Bronchial epithelial cell (primary cell): ENCODE data around the gene ACIN1. TPM values are rescaled to one million over a fixed set of nuclear protein-coding genes. Genes with fewer than 3 reads are reported as not detected.
A peak's percentile ranks its signal among the peaks of the same experiment; 100 is the strongest.

Experiments used
- DNase-seq: peaks from one replicate; pipeline ENCODE4 v3.0.0-alpha.2; 2010; ENCODE audit warnings: low read depth
- FAIRE-seq: peaks from 2 replicates; lab custom pipeline; 2011; peaks lifted over from hg19 to GRCh38; lab: Jason Lieb, UNC
- H3K27me3 ChIP-seq: 2 replicates; pipeline ENCODE4 v1.5.1; 2011; ENCODE audit warnings: low read length; ENCODE audit not compliant: control insufficient read depth, insufficient read depth
- H3K36me3 ChIP-seq: 2 replicates; pipeline ENCODE4 v1.5.1; 2011; ENCODE audit warnings: low read length; ENCODE audit not compliant: control insufficient read depth, insufficient read depth
- H3K4me3 ChIP-seq: 2 replicates; pipeline ENCODE4 v1.5.1; 2011; ENCODE audit warnings: mild to moderate bottlenecking, low read depth, low read length, control low read depth
- CTCF ChIP-seq: IDR thresholded peaks from 2 replicates; pipeline ENCODE4 v1.5.1; 2011; ENCODE audit warnings: mild to moderate bottlenecking, moderate library complexity, low read length, control low read depth, inconsistent platforms; ENCODE audit not compliant: insufficient read depth, severe bottlenecking
- total RNA-seq: library from RNA; depleted of rRNA; stranded (reverse); fragments of >200 nt; gene quantifications from 2 replicates; pipeline ENCODE4 v1.2.1, GENCODE V29; 2014

Gene ACIN1
- total RNA-seq, 1 donor from 2014 or later: 45.5 TPM

- FAIRE-seq (no peak), DNase-seq (no peak)
- H3K36me3 ChIP-seq: peaks cover 3% of the 10 kb centered on the region
- no peak overlapping the region for H3K4me3 ChIP-seq
- no peaks in the 10 kb centered on the region for H3K27me3 ChIP-seq
- TF ChIP-seq CTCF: no peak
These were observed 36.5 kb upstream of the ACIN1 start for GRCh38 chr14:23131482-23131881.

DNA sequence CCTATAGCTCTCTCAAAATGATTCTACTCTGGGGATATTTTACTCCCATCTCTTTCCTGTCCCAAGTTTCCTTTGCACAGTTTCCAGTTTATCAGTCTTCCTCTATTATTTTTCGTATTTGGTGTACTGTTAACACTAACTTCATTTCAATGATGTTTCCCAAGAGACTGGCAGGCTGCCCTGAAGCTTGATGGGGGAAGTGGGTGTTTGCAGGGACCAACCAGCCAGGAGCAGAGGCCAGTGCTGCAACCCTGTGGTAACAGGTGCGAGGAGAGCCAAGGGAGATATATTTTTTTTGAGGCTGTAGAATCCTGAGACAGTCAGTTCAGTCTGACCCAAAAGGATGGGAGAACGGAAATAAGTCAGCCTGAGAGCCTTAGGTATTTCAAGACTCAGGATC, 35.9 kb upstream of the ACIN1 start:
- no peaks in the 10 kb centered on the region for H3K27me3 ChIP-seq
- no peak overlapping the region for H3K4me3 ChIP-seq
- DNase-seq (no peak), FAIRE-seq (no peak)
- TF ChIP-seq CTCF: no peak
- H3K36me3 ChIP-seq: peaks cover 2% of the 10 kb centered on the region

DNA sequence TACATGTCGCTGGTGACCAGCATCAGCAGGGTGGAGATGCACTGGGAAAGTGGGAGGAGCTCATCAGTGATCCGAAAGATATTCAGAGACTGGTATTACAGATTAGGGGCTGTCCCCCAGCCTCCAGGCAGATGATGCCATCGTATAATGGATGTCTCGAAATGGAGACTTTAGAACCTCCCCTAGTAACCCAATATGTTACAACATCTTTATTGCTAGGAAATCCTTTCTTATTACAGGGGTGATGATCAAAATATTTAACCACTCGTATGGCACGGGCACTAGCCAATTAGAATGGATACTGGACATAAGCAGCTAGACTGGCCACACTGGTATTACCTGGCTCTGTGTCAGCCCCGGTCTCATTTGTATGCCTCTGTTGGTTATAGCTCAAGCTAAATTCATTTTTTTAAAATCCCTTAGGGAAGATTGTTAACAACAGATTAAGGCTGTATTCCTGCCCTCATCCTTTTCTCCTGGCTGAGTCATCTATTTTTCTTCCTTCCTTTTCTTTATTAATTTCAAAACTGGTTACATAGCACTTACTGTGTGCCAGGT, 34.9 kb upstream of the ACIN1 start:
- Histone ChIP-seq H3K27me3 (no peaks in the 10 kb centered on the region), H3K4me3 (no peak overlapping the region), H3K36me3 (peaks cover 2% of the 10 kb centered on the region)
- peak; percentile 42 for DNase-seq
- no peak for TF ChIP-seq CTCF
- FAIRE-seq: no peak

GRCh38 chr14:23128969-23129758, 34.2 kb upstream of the ACIN1 start:
- TF ChIP-seq CTCF: no peak
- H3K27me3 ChIP-seq: no peaks in the 10 kb centered on the region
- peaks cover 2% of the 10 kb centered on the region for H3K36me3 ChIP-seq
- DNase-seq: no peak
- no peak overlapping the region for H3K4me3 ChIP-seq
- FAIRE-seq: no peak

GRCh38 chr14:23127861-23128260, 32.9 kb upstream of the ACIN1 start:
- no peak for TF ChIP-seq CTCF
- Histone ChIP-seq H3K36me3 (peaks cover 2% of the 10 kb centered on the region), H3K27me3 (no peaks in the 10 kb centered on the region), H3K4me3 (no peak overlapping the region)
- FAIRE-seq: no peak
- no peak for DNase-seq
